Trophoblast cell (in vitro differentiated cells and primary cell): ENCODE results near the gene LGALS9.
"Not testable (repeated sequence)": the region's sequence is repeated elsewhere in the genome, so short reads cannot be mapped to it uniquely, and the experiment has no call there.

Source experiments
- DNase-seq, 2 donors: peaks; one replicate each; pipeline ENCODE4 v3.0.0-alpha.2; 2016
- H2AFZ ChIP-seq: 2 replicates; pipeline ENCODE4 v1.6.1; 2013; ENCODE audit warnings: low read length, moderate library complexity, mild to moderate bottlenecking; ENCODE audit not compliant: insufficient read depth, poor library complexity
- H2AK5ac ChIP-seq: 2 replicates; pipeline ENCODE4 v1.6.1; 2013; ENCODE audit warnings: mild to moderate bottlenecking, low read length
- H2BK120ac ChIP-seq: 2 replicates; pipeline ENCODE4 v1.6.1; 2013; ENCODE audit warnings: low read length, mild to moderate bottlenecking, moderate library complexity; ENCODE audit not compliant: insufficient read depth, poor library complexity
- H2BK12ac ChIP-seq: 2 replicates; pipeline ENCODE4 v1.6.1; 2013; ENCODE audit warnings: mild to moderate bottlenecking, low read length, moderate library complexity
- H2BK5ac ChIP-seq: 2 replicates; pipeline ENCODE4 v1.6.1; 2013; ENCODE audit warnings: low read length, low read depth, moderate library complexity, mild to moderate bottlenecking; ENCODE audit not compliant: poor library complexity
- H3K14ac ChIP-seq: 2 replicates; pipeline ENCODE4 v1.6.1; 2013; ENCODE audit warnings: mild to moderate bottlenecking, low read length
- H3K18ac ChIP-seq: 2 replicates; pipeline ENCODE4 v1.6.1; 2013; ENCODE audit warnings: mild to moderate bottlenecking, low read length
- H3K23ac ChIP-seq: 2 replicates; pipeline ENCODE4 v1.6.1; 2013; ENCODE audit warnings: low read length
- H3K27ac ChIP-seq: 2 replicates; pipeline ENCODE4 v1.5.1; 2013; ENCODE audit warnings: low read depth, mild to moderate bottlenecking, inconsistent platforms, low read length, moderate library complexity
- H3K27me3 ChIP-seq: 2 replicates; pipeline ENCODE4 v1.6.1; 2013; ENCODE audit warnings: inconsistent platforms, mild to moderate bottlenecking, low read length, moderate library complexity; ENCODE audit not compliant: insufficient read depth
- H3K36me3 ChIP-seq, 2 experiments: 1 replicate in 1 of 2; 2 replicates in 1 of 2; pipeline ENCODE4 v1.6.1; 2013; ENCODE audit warnings: low read length in 2 of 2, mild to moderate bottlenecking in 2 of 2, moderate library complexity in 1 of 2; ENCODE audit not compliant: insufficient read depth in 2 of 2, control insufficient read depth in 1 of 2
- H3K4ac ChIP-seq: 2 replicates; pipeline ENCODE4 v1.6.1; 2013; ENCODE audit warnings: low read depth, mild to moderate bottlenecking, low read length, moderate library complexity
- H3K4me1 ChIP-seq, 2 experiments: 1 replicate in 1 of 2; 2 replicates in 1 of 2; pipeline ENCODE4 v1.6.1; 2013; ENCODE audit warnings: low read length in 2 of 2, mild to moderate bottlenecking in 2 of 2, moderate library complexity in 1 of 2; ENCODE audit not compliant: insufficient read depth in 2 of 2, control insufficient read depth in 1 of 2
- H3K4me2 ChIP-seq: 2 replicates; pipeline ENCODE4 v1.6.1; 2013; ENCODE audit warnings: inconsistent platforms, mild to moderate bottlenecking, low read length, moderate library complexity
- H3K4me3 ChIP-seq: 2 replicates; pipeline ENCODE4 v1.5.1; 2013; ENCODE audit warnings: mild to moderate bottlenecking, low read depth, low read length, inconsistent platforms
- H3K79me1 ChIP-seq: one replicate; pipeline ENCODE4 v1.6.1; 2013; ENCODE audit warnings: low read length
- H3K79me2 ChIP-seq: 2 replicates; pipeline ENCODE4 v1.6.1; 2013; ENCODE audit warnings: low read length, mild to moderate bottlenecking; ENCODE audit not compliant: control insufficient read depth, insufficient read depth, poor library complexity
- H3K9ac ChIP-seq: 2 replicates; pipeline ENCODE4 v1.6.1; 2013; ENCODE audit warnings: mild to moderate bottlenecking, low read length
- H3K9me3 ChIP-seq: 2 replicates; pipeline ENCODE4 v1.6.1; 2013; ENCODE audit warnings: low read depth, mild to moderate bottlenecking, control low read depth, inconsistent platforms, low read length; ENCODE audit not compliant: insufficient read depth
- H4K12ac ChIP-seq: 2 replicates; pipeline ENCODE4 v1.6.1; 2013; ENCODE audit warnings: low read depth, mild to moderate bottlenecking, low read length, moderate library complexity
- H4K8ac ChIP-seq: 2 replicates; pipeline ENCODE4 v1.6.1; 2013; ENCODE audit warnings: low read depth, mild to moderate bottlenecking, low read length, moderate library complexity
- H4K91ac ChIP-seq: one replicate; pipeline ENCODE4 v1.6.1; 2013; ENCODE audit warnings: low read depth, mild to moderate bottlenecking, low read length, moderate library complexity
- WGBS: extraction: QIAGEN DNeasy Blood & Tissue Kit; methylation state at CpG from one replicate; pipeline ENCODE4 v1.1.7; 2013; ENCODE audit warnings: missing lambda C conversion rate; ENCODE audit not compliant: insufficient read length, insufficient coverage; ENCODE audit errors: extremely low coverage; 5-methylcytosine and 5-hydroxymethylcytosine counted together

The LGALS9 gene

DNA sequence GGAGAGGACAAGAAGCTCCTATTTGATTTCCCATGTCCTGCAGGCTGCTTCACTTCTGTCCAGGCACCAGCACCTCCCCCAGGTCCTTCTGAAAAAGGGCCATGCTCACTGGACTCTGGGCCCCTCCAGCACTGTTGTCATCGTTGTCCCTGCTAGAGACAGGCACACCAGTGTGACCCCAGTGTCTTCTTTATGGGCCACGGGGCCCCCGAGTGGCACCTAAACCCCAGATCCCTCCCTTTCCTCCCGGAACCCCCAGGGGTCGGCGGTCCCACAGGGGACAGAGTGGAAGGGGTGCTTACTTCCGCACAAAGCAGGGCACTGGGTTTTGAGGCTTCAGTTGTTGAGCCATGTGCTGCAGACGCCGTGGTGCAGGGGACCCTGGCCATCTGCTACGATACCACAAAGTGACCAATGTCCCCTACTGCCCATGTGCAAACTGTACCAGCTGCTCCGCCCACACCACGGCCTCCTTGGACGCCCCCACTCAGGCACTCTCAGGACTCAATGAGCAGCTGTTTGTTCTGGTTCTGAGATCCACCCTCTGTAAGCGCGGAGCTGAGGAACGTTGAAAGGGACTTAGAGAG lies 24.6 kb downstream of the LGALS9 start:
- not testable (repeated sequence) for DNase-seq
- no CpG with 5 or more reads among the region's 16 CpGs for WGBS

DNA sequence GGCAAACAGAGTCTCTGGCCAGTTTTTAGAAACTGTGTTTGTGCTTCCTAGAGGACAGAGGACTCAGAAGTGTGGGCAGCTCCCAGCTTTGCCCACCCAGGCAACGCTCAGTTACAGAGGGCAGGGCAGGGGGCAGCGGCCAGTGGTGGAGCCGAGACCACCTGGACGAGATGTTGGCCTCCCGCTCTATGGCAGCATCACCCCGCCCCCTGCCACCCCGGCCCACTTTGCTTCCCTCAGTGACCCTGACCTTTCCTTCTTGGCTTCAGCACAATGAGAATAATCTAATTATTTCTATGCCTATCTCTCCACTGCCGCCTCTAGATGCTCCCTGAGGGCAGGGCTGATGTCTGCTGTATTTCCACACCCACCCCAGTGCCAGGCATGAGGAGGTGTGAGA lies 25.6 kb downstream of the LGALS9 start:
- H2BK5ac ChIP-seq, H2BK12ac ChIP-seq, H3K27me3 ChIP-seq, H4K91ac ChIP-seq, H3K4me1 ChIP-seq, H2AFZ ChIP-seq, H3K14ac ChIP-seq, H3K27ac ChIP-seq, H3K4me2 ChIP-seq, H2AK5ac ChIP-seq, H3K9ac ChIP-seq, H3K9me3 ChIP-seq, H4K12ac ChIP-seq, H3K79me1 ChIP-seq, H3K36me3 ChIP-seq, H3K23ac ChIP-seq, H3K79me2 ChIP-seq, H4K8ac ChIP-seq, H3K18ac ChIP-seq, H3K4ac ChIP-seq, H2BK120ac ChIP-seq, H3K4me3 ChIP-seq, DNase-seq: not testable (repeated sequence)
- no CpG with 5 or more reads among the region's 8 CpGs for WGBS

More for the DNA sequence above, 24.6 kb downstream of the LGALS9 start:
- not testable (repeated sequence) for H2AFZ ChIP-seq, H3K4ac ChIP-seq, H3K4me2 ChIP-seq, H3K4me3 ChIP-seq, H2AK5ac ChIP-seq, H3K9ac ChIP-seq, H3K14ac ChIP-seq, H3K23ac ChIP-seq, H4K12ac ChIP-seq, H3K79me1 ChIP-seq, H3K27ac ChIP-seq, H3K36me3 ChIP-seq, H2BK120ac ChIP-seq, H2BK12ac ChIP-seq, H3K4me1 ChIP-seq, H4K8ac ChIP-seq, H2BK5ac ChIP-seq, H3K18ac ChIP-seq, H3K27me3 ChIP-seq, H4K91ac ChIP-seq, H3K79me2 ChIP-seq, H3K9me3 ChIP-seq

DNA sequence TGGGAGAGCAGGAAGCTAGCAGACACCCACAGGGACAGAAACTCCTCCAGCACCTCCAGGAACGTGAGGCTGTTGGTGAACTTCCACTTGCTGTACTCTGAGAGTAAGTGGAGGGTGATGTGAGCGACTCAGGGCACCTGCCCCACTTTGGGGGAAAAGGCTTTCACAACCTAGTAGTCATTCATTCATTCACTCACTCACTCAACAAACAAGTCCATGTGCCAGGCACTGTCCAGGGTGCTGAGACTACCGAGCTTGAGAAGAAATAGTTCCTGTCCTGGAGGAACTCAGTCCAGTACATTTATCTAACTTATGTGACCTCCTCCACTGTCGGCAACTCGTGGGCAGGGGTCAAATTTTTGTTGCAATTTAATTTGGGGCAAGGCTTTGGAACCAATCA lies 26.6 kb downstream of the LGALS9 start:
- WGBS: no CpG with 5 or more reads among the region's 5 CpGs
- no peaks in the 10 kb centered on the region for H3K4me1 ChIP-seq

DNA sequence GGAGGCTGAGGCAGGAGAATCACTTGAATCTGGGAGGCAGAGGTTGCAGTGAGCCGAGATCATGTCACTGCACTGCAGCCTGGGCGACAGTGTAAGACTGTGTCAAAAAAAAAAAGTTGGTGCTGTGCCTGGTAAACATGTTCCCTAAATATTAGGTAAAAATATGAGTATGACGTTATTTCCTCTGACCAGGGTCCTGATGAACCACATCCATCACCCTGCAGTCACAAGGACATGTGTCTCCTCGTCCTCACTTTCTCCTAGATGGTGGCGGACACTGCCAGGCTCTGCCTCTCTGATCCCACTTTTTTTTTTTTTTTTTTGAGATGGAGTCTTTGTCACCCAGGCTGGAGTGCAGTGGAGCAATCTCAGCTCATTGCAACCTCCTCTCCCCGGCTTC lies 28.7 kb downstream of the LGALS9 start:
- no peaks in the 10 kb centered on the region for H3K79me2 ChIP-seq
- no CpG with 5 or more reads among the region's 6 CpGs for WGBS

More for the DNA sequence above, 26.6 kb downstream of the LGALS9 start:
- H3K4me3 ChIP-seq: no peak overlapping the region
- no peaks in the 10 kb centered on the region for H3K79me2 ChIP-seq
- H3K4ac ChIP-seq: no peak overlapping the region
- H4K12ac ChIP-seq: no peak overlapping the region
- no peak overlapping the region for H3K23ac ChIP-seq
- H2BK12ac ChIP-seq: no peak overlapping the region
- peak in 1 of 2 donors; percentile 16 for DNase-seq
- H4K8ac ChIP-seq: no peak overlapping the region
- H4K91ac ChIP-seq: no peak overlapping the region
- H2AFZ ChIP-seq: no peak overlapping the region
- H3K79me1 ChIP-seq: no peaks in the 10 kb centered on the region
- H2BK5ac ChIP-seq: no peak overlapping the region
- H3K14ac ChIP-seq: no peak overlapping the region
- no peak overlapping the region for H3K27ac ChIP-seq
- no peaks in the 10 kb centered on the region for H3K9me3 ChIP-seq
- H2BK120ac ChIP-seq: no peak overlapping the region
- no peaks in the 10 kb centered on the region for H3K27me3 ChIP-seq
- H2AK5ac ChIP-seq: no peak overlapping the region
- no peak overlapping the region for H3K18ac ChIP-seq
- no peak overlapping the region for H3K9ac ChIP-seq
- H3K36me3 ChIP-seq: no peaks in the 10 kb centered on the region
- H3K4me2 ChIP-seq: no peak overlapping the region

More for the DNA sequence above, 28.7 kb downstream of the LGALS9 start:
- Histone ChIP-seq H4K12ac (no peak overlapping the region), H2BK120ac (no peak overlapping the region), H3K23ac (no peak overlapping the region), H3K18ac (no peak overlapping the region), H3K9ac (no peak overlapping the region), H3K14ac (no peak overlapping the region), H3K4me1 (no peaks in the 10 kb centered on the region), H3K9me3 (no peaks in the 10 kb centered on the region), H3K4me3 (no peak overlapping the region), H3K4me2 (no peak overlapping the region), H4K8ac (no peak overlapping the region), H2BK12ac (no peak overlapping the region), H3K36me3 (no peaks in the 10 kb centered on the region), H3K79me1 (no peaks in the 10 kb centered on the region), H2AFZ (no peak overlapping the region), H3K27me3 (no peaks in the 10 kb centered on the region), H2AK5ac (no peak overlapping the region), H4K91ac (no peak overlapping the region), H2BK5ac (no peak overlapping the region), H3K27ac (no peak overlapping the region), H3K4ac (no peak overlapping the region)
- DNase-seq: no peak
